ENCODE data around the gene PWWP2B.

DNA sequence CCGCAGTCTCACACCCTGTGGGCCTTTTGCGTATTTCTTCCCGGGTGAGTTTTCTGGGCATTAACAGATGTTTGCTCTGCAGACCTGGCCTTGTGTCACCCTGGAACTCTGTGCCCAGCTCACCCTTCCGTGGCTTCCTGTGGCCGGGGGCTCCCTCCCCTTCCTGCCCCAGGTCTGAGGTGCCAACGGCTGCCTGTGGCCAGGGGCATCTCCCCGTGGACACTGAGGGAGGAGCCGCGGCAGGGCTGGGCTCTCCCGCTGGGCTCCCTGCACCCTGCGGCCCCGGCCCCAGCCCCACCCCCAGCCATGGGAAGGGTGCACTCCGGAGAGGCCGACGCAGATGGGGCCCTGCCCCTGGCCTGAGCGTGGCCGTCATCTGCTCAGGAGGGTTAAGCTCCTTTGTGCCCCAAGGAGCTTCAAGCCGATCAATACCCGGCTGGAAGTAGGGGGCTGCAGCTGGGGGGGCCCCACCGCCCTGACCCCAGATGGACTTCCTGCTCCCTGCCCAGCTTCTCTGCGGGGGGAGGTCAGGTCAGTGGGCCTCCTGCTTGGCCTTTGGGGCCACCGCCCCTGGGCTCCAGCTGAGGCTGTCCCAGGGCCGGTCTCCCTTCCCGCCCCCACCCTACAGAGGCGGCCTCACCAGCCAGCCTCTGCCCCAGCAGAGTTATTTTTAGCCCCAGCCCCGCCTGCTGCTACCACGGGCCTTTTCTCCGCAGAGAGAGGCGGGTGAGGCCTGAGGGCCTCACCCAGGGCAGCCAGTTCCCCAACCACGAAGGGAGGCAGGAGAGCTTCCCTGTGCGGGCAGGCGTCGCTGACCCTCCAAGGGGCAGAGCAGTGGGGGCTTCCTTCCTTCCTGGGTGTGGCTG lies 24.2 kb downstream of the PWWP2B start:
- TF ChIP-seq OVOL2 (CRISPR knock-in tag; IDR thresholded peaks at IDR 0.05; ENCODE audit: borderline replicate concordance): no peak
- TF ChIP-seq, protein P1, sequence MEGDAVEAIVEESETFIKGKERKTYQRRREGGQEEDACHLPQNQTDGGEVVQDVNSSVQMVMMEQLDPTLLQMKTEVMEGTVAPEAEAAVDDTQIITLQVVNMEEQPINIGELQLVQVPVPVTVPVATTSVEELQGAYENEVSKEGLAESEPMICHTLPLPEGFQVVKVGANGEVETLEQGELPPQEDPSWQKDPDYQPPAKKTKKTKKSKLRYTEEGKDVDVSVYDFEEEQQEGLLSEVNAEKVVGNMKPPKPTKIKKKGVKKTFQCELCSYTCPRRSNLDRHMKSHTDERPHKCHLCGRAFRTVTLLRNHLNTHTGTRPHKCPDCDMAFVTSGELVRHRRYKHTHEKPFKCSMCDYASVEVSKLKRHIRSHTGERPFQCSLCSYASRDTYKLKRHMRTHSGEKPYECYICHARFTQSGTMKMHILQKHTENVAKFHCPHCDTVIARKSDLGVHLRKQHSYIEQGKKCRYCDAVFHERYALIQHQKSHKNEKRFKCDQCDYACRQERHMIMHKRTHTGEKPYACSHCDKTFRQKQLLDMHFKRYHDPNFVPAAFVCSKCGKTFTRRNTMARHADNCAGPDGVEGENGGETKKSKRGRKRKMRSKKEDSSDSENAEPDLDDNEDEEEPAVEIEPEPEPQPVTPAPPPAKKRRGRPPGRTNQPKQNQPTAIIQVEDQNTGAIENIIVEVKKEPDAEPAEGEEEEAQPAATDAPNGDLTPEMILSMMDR (IDR thresholded peaks at IDR 0.05): no peak
- no peak for TF ChIP-seq SP1 (CRISPR knock-in tag; conservative IDR thresholded peaks at IDR 0.05)
- TF ChIP-seq, protein P2, sequence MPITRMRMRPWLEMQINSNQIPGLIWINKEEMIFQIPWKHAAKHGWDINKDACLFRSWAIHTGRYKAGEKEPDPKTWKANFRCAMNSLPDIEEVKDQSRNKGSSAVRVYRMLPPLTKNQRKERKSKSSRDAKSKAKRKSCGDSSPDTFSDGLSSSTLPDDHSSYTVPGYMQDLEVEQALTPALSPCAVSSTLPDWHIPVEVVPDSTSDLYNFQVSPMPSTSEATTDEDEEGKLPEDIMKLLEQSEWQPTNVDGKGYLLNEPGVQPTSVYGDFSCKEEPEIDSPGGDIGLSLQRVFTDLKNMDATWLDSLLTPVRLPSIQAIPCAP (CRISPR knock-in tag; IDR thresholded peaks at IDR 0.05): no peak
- TF ChIP-seq, protein P3, sequence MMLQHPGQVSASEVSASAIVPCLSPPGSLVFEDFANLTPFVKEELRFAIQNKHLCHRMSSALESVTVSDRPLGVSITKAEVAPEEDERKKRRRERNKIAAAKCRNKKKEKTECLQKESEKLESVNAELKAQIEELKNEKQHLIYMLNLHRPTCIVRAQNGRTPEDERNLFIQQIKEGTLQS (CRISPR knock-in tag; conservative IDR thresholded peaks at IDR 0.05): no peak
- TF ChIP-seq, protein P4, sequence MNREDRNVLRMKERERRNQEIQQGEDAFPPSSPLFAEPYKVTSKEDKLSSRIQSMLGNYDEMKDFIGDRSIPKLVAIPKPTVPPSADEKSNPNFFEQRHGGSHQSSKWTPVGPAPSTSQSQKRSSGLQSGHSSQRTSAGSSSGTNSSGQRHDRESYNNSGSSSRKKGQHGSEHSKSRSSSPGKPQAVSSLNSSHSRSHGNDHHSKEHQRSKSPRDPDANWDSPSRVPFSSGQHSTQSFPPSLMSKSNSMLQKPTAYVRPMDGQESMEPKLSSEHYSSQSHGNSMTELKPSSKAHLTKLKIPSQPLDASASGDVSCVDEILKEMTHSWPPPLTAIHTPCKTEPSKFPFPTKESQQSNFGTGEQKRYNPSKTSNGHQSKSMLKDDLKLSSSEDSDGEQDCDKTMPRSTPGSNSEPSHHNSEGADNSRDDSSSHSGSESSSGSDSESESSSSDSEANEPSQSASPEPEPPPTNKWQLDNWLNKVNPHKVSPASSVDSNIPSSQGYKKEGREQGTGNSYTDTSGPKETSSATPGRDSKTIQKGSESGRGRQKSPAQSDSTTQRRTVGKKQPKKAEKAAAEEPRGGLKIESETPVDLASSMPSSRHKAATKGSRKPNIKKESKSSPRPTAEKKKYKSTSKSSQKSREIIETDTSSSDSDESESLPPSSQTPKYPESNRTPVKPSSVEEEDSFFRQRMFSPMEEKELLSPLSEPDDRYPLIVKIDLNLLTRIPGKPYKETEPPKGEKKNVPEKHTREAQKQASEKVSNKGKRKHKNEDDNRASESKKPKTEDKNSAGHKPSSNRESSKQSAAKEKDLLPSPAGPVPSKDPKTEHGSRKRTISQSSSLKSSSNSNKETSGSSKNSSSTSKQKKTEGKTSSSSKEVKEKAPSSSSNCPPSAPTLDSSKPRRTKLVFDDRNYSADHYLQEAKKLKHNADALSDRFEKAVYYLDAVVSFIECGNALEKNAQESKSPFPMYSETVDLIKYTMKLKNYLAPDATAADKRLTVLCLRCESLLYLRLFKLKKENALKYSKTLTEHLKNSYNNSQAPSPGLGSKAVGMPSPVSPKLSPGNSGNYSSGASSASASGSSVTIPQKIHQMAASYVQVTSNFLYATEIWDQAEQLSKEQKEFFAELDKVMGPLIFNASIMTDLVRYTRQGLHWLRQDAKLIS (CRISPR knock-in tag; IDR thresholded peaks at IDR 0.05; ENCODE audit: borderline replicate concordance): no peak
- no peak for TF ChIP-seq KAT7 (CRISPR knock-in tag; IDR thresholded peaks at IDR 0.05; ENCODE audit: borderline replicate concordance)
- TF ChIP-seq, protein P5, sequence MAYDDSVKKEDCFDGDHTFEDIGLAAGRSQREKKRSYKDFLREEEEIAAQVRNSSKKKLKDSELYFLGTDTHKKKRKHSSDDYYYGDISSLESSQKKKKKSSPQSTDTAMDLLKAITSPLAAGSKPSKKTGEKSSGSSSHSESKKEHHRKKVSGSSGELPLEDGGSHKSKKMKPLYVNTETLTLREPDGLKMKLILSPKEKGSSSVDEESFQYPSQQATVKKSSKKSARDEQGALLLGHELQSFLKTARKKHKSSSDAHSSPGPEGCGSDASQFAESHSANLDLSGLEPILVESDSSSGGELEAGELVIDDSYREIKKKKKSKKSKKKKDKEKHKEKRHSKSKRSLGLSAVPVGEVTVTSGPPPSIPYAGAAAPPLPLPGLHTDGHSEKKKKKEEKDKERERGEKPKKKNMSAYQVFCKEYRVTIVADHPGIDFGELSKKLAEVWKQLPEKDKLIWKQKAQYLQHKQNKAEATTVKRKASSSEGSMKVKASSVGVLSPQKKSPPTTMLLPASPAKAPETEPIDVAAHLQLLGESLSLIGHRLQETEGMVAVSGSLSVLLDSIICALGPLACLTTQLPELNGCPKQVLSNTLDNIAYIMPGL (CRISPR knock-in tag; IDR thresholded peaks at IDR 0.05): no peak
- no peak for TF ChIP-seq TEAD1 (CRISPR knock-in tag; IDR thresholded peaks at IDR 0.05)
- no peak for TF ChIP-seq ZNF121 (CRISPR knock-in tag; IDR thresholded peaks at IDR 0.05)
- TF ChIP-seq, protein P6, sequence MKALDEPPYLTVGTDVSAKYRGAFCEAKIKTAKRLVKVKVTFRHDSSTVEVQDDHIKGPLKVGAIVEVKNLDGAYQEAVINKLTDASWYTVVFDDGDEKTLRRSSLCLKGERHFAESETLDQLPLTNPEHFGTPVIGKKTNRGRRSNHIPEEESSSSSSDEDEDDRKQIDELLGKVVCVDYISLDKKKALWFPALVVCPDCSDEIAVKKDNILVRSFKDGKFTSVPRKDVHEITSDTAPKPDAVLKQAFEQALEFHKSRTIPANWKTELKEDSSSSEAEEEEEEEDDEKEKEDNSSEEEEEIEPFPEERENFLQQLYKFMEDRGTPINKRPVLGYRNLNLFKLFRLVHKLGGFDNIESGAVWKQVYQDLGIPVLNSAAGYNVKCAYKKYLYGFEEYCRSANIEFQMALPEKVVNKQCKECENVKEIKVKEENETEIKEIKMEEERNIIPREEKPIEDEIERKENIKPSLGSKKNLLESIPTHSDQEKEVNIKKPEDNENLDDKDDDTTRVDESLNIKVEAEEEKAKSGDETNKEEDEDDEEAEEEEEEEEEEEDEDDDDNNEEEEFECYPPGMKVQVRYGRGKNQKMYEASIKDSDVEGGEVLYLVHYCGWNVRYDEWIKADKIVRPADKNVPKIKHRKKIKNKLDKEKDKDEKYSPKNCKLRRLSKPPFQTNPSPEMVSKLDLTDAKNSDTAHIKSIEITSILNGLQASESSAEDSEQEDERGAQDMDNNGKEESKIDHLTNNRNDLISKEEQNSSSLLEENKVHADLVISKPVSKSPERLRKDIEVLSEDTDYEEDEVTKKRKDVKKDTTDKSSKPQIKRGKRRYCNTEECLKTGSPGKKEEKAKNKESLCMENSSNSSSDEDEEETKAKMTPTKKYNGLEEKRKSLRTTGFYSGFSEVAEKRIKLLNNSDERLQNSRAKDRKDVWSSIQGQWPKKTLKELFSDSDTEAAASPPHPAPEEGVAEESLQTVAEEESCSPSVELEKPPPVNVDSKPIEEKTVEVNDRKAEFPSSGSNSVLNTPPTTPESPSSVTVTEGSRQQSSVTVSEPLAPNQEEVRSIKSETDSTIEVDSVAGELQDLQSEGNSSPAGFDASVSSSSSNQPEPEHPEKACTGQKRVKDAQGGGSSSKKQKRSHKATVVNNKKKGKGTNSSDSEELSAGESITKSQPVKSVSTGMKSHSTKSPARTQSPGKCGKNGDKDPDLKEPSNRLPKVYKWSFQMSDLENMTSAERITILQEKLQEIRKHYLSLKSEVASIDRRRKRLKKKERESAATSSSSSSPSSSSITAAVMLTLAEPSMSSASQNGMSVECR (CRISPR knock-in tag; IDR thresholded peaks at IDR 0.05; ENCODE audit: borderline replicate concordance): no peak
- no peak for TF ChIP-seq SMAD3 (CRISPR knock-in tag; IDR thresholded peaks at IDR 0.05; ENCODE audit: borderline replicate concordance)
- no peak for TF ChIP-seq NFYB (CRISPR knock-in tag; conservative IDR thresholded peaks at IDR 0.05; ENCODE audit: low read depth)
- TF ChIP-seq ZNF317 (CRISPR knock-in tag; IDR thresholded peaks at IDR 0.05; ENCODE audit: borderline replicate concordance, low read depth): no peak

Measured in WTC11 (cell line).